ENCODE measurements around the gene PEX7.
"Not testable (repeated sequence)": the region's sequence is repeated elsewhere in the genome, so short reads cannot be mapped to it uniquely, and the experiment has no call there.

The PEX7 gene

DNA sequence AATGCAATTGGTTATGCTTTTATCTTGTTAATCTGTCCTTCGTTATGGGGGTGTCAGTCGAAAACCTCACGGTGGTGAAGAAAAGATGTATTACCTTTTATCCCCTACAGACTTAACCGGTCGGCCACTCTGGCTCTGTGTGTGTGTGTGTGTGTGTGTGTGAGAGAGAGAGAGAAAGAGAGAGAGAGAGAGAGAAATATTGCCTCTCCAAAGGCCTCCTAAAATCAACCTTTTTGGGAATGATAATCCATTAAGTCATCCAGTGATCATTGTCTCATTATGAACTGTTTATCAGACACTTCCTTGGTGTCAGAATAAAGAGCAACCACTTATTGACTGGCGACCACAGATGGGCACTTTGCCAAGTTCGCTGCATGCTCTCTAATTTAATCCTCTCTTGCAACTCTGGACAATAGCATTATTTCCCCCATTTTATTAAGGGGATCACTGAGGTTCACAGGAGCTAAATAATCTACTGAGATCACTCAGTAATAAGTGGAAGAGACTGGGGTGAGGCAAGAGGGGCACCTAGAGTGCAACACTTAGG is 130.4 kb downstream of the PEX7 start:
- DNase-seq (ENCODE audit: low read depth), result no peak

DNA sequence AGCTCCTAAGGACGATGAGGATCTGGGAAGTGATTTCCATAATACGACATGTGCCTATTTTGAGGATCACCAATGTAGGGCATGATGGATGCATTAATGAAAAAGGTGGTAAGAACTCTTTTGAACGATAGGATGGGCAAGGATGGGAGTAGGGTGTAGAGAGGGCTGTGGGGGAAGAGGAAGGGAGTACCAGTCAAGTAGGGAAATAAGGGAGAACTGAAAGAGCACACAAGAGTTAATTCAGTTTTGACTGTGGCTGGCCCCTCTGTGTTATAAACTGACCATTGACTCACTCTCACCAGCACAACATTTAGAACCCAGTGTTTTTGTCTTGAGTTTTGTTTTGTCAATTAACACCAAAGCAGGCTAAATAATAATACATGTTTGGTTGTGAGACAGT is 132.7 kb downstream of the PEX7 start:
- no peak for DNase-seq (ENCODE audit: low read depth)

- no peak for DNase-seq (ENCODE audit: low read depth)
Observed at GRCh38 chr6:136956590-136957544, 134.5 kb downstream of the PEX7 start.

DNA sequence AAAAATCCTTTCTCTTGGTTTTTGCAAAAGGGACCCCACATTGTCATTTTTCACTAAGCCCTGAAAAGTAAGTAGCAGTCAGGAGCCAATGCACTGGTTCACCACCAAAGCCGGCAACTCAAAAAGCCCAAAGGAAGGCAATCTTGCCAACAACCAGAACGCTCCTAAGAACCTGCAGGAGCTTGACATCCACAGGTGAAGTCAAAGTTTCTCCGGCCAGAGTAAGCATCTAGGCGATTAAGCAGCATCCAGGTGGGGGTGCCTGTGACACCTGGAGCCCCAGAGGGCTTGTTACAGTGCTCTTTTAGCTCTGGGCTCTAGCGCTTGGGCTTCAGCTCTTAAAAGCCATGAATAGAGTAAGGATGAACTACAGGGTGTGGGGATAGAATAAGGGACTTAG is 135.8 kb downstream of the PEX7 start:
- DNase-seq (ENCODE audit: low read depth), result no peak

GRCh38 chr6:136959471-136959891 is 137.1 kb downstream of the PEX7 start:
- DNase-seq (ENCODE audit: low read depth), result no peak

DNA sequence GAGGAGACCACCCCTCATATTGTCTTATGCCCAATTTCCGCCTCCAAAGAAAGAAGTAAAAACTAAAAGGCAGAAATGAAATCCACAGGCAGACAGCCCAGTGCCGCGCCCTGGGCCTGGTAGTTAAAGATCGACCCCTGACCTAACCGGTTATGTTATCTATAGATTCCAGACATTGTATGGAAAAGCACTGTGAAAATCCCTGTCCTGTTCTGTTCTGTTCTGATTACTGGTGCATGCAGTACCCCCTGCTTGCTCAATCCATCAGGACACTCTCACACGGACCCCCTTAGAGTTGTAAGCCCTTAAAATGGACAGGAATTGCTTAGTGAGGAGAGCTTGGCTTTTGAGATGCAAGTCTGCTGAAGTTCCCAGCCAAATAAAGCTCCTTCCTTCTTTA is 137.5 kb downstream of the PEX7 start:
- not testable (repeated sequence) for DNase-seq (ENCODE audit: low read depth)

DNA sequence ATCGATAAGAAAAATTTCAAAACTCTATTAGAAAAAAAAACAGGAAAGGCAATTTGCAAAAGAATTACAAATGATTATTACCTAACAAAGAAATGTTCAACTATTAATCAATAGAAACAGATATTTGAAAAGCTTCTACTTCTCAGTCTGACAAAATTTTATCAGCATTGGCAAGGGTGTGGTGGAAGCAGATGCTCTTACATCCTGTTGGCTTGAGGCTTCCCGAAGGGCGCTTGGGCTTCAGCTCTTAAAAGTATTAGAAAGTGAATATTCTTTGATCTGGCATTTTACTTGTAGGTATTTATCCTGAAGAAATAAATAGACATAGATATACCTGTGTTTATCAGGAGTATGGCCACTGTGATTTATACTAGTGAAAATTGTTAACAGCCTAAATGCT is 138.4 kb downstream of the PEX7 start:
- no peak for DNase-seq (ENCODE audit: low read depth)

DNA sequence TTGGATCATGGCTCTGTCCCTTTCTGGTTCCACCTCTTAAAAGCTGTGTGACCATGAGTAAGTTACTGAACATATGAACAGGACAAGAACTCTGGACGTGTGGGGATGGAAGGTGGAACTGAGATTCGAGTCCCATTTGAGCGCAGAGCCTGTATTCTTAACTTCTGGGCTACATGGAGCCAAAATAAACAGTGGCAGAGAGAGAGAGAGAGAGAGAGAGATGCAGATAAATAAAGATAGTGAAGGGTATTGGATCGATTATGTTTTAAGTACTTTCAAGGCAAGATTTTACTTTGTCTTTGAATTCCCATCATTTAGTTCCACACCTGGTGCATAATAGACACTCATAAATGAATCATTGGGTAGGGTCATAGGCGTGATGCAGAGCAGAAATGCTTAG is 139.5 kb downstream of the PEX7 start:
- DNase-seq (ENCODE audit: low read depth), result no peak

DNA sequence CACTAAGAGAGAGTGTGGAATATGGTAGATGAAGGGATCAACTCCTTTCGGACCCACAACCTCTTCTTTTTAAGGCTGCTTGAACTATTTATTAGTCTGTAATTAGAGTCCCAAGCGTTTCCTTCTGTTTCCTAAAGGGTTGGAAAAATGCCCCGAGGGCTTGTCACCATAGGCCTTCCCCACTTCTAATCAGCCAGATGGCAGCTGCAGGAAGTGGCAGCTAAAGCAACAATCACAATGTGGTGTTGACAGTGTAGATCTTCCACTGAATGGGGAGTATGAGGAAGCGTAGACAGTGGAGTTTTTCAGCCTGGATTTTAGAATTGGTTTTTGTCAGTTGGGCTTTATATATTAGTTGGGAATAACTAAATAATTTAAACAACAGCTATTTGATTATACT is 140.3 kb downstream of the PEX7 start:
- no peak for DNase-seq (ENCODE audit: low read depth)

GRCh38 chr6:136963259-136963658 is 140.9 kb downstream of the PEX7 start:
- DNase-seq (ENCODE audit: low read depth), result no peak
